SK-N-SH treated with all-trans-retinoic acid at 6 μM for 48 hours (cell line): ENCODE data around the gene NKAIN4.

Experiments
- ATAC-seq: fragments of 200-7000 bp; cut with Tn5 transposase; 3 replicates; pipeline ENCODE4 v1.9.1; 2020; ENCODE audit warnings: mild to moderate bottlenecking, moderate library complexity
- ARNTL ChIP-seq: fragments of 450-650 bp; formaldehyde crosslinking; IDR thresholded peaks from 2 replicates; pipeline ENCODE4 v1.5.0; 2020; ENCODE audit warnings: low read depth, mild to moderate bottlenecking, moderate library complexity, borderline replicate concordance
- BACH2 ChIP-seq: fragments of 250-450 bp; sonication (Bioruptor Pico); IDR thresholded peaks from 2 replicates; pipeline ENCODE4 v1.9.0; 2021; ENCODE audit warnings: mild to moderate bottlenecking, borderline replicate concordance
- CREB5 ChIP-seq: fragments of 250-450 bp; sonication (Bioruptor Pico); IDR thresholded peaks from 2 replicates; pipeline ENCODE4 v1.5.1; 2020; ENCODE audit warnings: low read depth, mild to moderate bottlenecking, moderate library complexity
- CSDC2 ChIP-seq: fragments of 250-450 bp; sonication (Bioruptor Pico); IDR thresholded peaks from 2 replicates; pipeline ENCODE4 v1.5.0; 2020; ENCODE audit warnings: mild to moderate bottlenecking, moderate library complexity
- CSRNP3 ChIP-seq: fragments of 250-450 bp; sonication (Bioruptor Pico); IDR thresholded peaks from 2 replicates; pipeline ENCODE4 v1.5.1; 2021; ENCODE audit warnings: mild to moderate bottlenecking, moderate library complexity
- ESRRG ChIP-seq: fragments of 250-450 bp; sonication (Bioruptor Pico); IDR thresholded peaks from 2 replicates; pipeline ENCODE4 v1.6.1; 2021; ENCODE audit warnings: mild to moderate bottlenecking
- GLIS3 ChIP-seq: fragments of 250-450 bp; sonication (Bioruptor Pico); IDR thresholded peaks from 2 replicates; pipeline ENCODE4 v1.5.0; 2020; ENCODE audit warnings: mild to moderate bottlenecking, moderate library complexity
- OSR1 ChIP-seq: fragments of 250-450 bp; sonication (Bioruptor Pico); IDR thresholded peaks from 2 replicates; pipeline ENCODE4 v1.8.0; 2022; ENCODE audit warnings: moderate library complexity, mild to moderate bottlenecking, inconsistent platforms
- POU6F1 ChIP-seq: fragments of 250-450 bp; sonication (Bioruptor Pico); IDR thresholded peaks from 2 replicates; pipeline ENCODE4 v1.8.0; 2021; ENCODE audit warnings: low read depth, mild to moderate bottlenecking, moderate library complexity, borderline replicate concordance
- PPARA ChIP-seq: fragments of 250-450 bp; sonication (Bioruptor Pico); IDR thresholded peaks from 2 replicates; pipeline ENCODE4 v1.5.0; 2020; ENCODE audit warnings: mild to moderate bottlenecking, borderline replicate concordance
- SNAI2 ChIP-seq: fragments of 250-450 bp; sonication (Bioruptor Pico); IDR thresholded peaks from 2 replicates; pipeline ENCODE4 v1.5.0; 2020; ENCODE audit warnings: mild to moderate bottlenecking, moderate library complexity
- TCF4 ChIP-seq: fragments of 250-450 bp; sonication (Bioruptor Pico); IDR thresholded peaks from 2 replicates; pipeline ENCODE4 v1.8.0; 2021; ENCODE audit warnings: mild to moderate bottlenecking, moderate library complexity, borderline replicate concordance
- ZFP3 ChIP-seq: fragments of 250-450 bp; sonication (Bioruptor Pico); IDR thresholded peaks from 2 replicates; pipeline ENCODE4 v1.5.0; 2020; ENCODE audit warnings: mild to moderate bottlenecking, moderate library complexity
- ZFP30 ChIP-seq: fragments of 450-650 bp; formaldehyde crosslinking; IDR thresholded peaks from 2 replicates; pipeline ENCODE4 v1.5.0; 2022; ENCODE audit warnings: mild to moderate bottlenecking, moderate library complexity
- ZNF565 ChIP-seq: fragments of 450-650 bp; formaldehyde crosslinking; conservative IDR thresholded peaks from 2 replicates; pipeline ENCODE4 v1.5.0; 2020; ENCODE audit warnings: low read depth, mild to moderate bottlenecking, moderate library complexity
- ZNF70 ChIP-seq: fragments of 450-650 bp; formaldehyde crosslinking; IDR thresholded peaks from 2 replicates; pipeline ENCODE4 v1.5.0; 2020; ENCODE audit warnings: mild to moderate bottlenecking, moderate library complexity
- ZNF8 ChIP-seq: fragments of 450-650 bp; formaldehyde crosslinking; IDR thresholded peaks from 2 replicates; pipeline ENCODE4 v1.5.0; 2020; ENCODE audit warnings: mild to moderate bottlenecking, moderate library complexity
- TF ChIP-seq, protein P1 (sequence below): fragments of 250-450 bp; sonication (Bioruptor Pico); IDR thresholded peaks from 2 replicates; pipeline ENCODE4 v1.5.0; 2020; ENCODE audit warnings: mild to moderate bottlenecking, moderate library complexity

The NKAIN4 gene

DNA sequence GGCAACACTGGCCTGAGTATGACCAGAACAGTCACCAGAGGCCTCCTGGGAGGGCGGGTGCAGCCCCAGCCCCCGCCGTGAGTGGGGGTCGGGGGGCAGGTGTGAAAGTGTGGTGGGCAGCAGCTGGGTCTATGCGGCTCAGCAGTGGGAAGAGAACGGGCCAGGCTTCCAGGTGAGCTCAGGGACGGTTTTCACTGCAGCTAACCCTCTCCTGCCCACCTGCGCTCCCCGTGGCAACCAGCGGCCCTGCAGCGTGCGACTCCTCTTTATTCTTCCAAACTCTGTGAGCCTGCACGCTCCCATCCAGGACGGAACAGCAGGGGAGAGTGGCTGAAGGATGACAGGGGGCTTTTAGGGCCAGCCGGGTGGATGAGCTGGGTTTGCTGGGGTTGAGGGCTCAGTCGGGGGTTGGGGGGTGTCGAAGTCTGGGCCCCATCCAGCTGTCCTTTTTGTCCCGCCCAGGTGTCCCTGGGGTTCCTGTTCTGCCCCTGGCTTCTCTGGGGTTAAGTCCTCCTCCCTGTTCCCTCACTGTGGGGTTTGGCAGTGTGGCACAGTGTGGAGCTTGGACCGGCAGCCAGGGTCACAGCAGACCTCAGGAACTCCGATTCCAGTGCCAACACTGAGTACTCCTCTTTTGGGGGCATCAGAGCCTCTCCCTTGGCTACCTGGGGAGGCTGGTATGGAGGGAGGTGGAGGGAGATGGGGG lies 19.4 kb downstream of the NKAIN4 start:
- no peak for TF ChIP-seq ZNF565 (CRISPR knock-in tag)
- no peak for TF ChIP-seq ZFP30
- no peak for TF ChIP-seq SNAI2 (CRISPR knock-in tag)
- TF ChIP-seq, protein P1, sequence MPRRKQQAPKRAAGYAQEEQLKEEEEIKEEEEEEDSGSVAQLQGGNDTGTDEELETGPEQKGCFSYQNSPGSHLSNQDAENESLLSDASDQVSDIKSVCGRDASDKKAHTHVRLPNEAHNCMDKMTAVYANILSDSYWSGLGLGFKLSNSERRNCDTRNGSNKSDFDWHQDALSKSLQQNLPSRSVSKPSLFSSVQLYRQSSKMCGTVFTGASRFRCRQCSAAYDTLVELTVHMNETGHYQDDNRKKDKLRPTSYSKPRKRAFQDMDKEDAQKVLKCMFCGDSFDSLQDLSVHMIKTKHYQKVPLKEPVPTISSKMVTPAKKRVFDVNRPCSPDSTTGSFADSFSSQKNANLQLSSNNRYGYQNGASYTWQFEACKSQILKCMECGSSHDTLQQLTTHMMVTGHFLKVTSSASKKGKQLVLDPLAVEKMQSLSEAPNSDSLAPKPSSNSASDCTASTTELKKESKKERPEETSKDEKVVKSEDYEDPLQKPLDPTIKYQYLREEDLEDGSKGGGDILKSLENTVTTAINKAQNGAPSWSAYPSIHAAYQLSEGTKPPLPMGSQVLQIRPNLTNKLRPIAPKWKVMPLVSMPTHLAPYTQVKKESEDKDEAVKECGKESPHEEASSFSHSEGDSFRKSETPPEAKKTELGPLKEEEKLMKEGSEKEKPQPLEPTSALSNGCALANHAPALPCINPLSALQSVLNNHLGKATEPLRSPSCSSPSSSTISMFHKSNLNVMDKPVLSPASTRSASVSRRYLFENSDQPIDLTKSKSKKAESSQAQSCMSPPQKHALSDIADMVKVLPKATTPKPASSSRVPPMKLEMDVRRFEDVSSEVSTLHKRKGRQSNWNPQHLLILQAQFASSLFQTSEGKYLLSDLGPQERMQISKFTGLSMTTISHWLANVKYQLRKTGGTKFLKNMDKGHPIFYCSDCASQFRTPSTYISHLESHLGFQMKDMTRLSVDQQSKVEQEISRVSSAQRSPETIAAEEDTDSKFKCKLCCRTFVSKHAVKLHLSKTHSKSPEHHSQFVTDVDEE (CRISPR knock-in tag) = no peak
- TF ChIP-seq CREB5 (CRISPR knock-in tag) = no peak
- TF ChIP-seq CSRNP3 (CRISPR knock-in tag) = no peak
- TF ChIP-seq ZNF8 (CRISPR knock-in tag) = no peak
- TF ChIP-seq BACH2 (CRISPR knock-in tag) = no peak
- TF ChIP-seq GLIS3 (CRISPR knock-in tag) = no peak
- no peak for TF ChIP-seq CSDC2
- ATAC-seq = no peak

- ATAC-seq = no peak
- no peak for TF ChIP-seq PPARA (CRISPR knock-in tag)
Measured at GRCh38 chr20:63233924-63234323, 20.3 kb downstream of the NKAIN4 start.

- no peak for TF ChIP-seq OSR1 (CRISPR knock-in tag)
- TF ChIP-seq ZNF565 (CRISPR knock-in tag) = no peak
- no peak for ATAC-seq
Measured at GRCh38 chr20:63233061-63233344, 21.3 kb downstream of the NKAIN4 start.

DNA sequence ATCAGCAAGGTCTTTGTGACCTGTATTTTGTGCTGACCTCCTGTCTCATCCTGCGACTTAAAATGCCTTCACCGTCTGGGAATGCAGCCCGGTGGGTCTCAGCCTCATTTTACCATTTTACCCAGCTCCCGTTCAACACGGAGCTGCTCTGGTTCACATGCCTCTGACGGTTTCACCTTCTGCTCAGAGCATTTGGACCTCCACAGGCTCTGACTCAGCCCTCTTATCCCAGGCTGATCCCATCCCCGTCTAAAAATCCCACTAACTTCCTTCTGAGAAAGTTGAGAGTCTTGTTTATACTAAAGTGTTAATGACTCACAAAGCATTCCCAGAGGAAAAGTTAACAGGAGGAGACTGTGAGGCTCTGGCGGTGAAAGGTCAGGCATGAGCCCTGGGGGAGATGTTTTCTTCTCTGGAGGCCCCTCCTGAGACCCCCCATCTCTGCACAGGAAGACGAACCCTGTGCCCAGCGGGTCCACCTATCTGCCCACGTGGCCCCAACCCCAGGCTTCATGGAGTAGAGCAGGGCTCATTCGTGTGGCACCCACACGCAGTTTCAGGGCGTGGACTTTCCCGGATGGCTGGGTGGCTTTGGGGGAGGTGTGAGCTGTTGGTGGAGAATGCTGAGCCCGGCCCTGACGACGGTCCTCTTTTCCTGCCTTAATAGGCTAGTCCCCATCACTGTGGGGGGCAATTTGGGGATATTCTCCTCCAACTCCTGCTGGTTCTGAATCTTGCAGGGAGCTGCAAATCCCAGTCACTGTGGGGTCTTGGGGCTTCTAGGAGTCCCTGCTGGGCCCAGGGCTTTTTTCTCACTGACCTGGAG lies 21.8 kb downstream of the NKAIN4 start:
- TF ChIP-seq ZNF565 (CRISPR knock-in tag) (no peak), POU6F1 (CRISPR knock-in tag) (no peak), SNAI2 (CRISPR knock-in tag) (no peak), ZFP3 (CRISPR knock-in tag) (no peak), OSR1 (CRISPR knock-in tag) (no peak)
- no peak for ATAC-seq

DNA sequence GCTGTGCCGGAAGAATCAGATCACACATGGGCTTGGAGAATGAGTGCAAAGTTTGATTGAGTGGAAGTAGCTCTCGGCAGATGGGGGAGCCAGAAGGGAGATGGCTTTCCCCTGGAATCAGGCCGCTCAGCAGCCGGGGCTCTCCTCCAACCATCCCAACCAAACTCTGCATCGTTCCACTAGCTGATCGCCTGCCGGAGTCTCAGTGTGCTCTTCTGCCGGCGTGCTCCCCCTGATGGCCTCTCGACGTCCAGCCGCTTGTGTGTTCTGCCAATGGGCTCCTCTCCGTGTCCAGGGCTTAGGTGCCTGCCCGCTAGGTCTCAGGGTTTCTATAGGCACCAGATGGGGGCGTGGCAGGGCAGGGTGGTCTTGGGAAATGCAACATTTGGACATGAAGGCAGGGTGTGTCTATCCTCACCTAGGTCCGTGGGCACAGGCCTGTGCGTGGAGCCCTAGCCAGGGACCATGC lies 23.4 kb downstream of the NKAIN4 start:
- TF ChIP-seq OSR1 (CRISPR knock-in tag) = no peak
- ATAC-seq = peak; percentile 97

GRCh38 chr20:63228806-63229205 lies 25.5 kb downstream of the NKAIN4 start:
- ATAC-seq = no peak
- TF ChIP-seq ESRRG = no peak
- TF ChIP-seq ZFP30 = no peak
- TF ChIP-seq ARNTL = no peak
- TF ChIP-seq CSRNP3 (CRISPR knock-in tag) = no peak
- no peak for TF ChIP-seq POU6F1 (CRISPR knock-in tag)
- no peak for TF ChIP-seq CREB5 (CRISPR knock-in tag)
- TF ChIP-seq ZNF70 (CRISPR knock-in tag) = no peak
- TF ChIP-seq TCF4 (CRISPR knock-in tag) = no peak
- no peak for TF ChIP-seq BACH2 (CRISPR knock-in tag)
- TF ChIP-seq ZNF8 (CRISPR knock-in tag) = no peak
